HS-27A (cell line): ENCODE measurements around the gene C3orf85.

Experiments used
- DNase-seq: peaks from one replicate; pipeline ENCODE4 v3.0.0-alpha.2; 2012; ENCODE audit warnings: low read depth, missing footprints

The C3orf85 gene

DNA sequence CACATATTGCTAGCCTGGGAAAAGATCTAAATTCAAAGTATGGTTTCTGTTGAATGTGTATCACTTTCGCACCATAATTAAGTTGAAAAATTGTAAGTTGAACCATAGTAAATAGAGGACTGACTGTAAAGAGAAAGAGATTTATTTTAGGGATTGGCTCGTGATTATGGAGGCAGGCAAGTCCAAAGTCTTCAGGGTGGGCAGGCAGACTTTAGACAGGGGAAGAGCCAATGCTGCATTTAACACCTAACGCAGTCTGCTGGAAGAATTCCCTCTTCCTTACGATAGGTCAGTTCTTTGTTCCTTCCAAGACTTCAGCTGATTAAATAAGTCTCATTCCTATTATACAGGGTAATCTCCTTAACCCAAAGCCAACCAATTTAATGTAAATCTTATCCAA, 15.8 kb downstream of the C3orf85 start:
- DNase-seq, result no peak

DNA sequence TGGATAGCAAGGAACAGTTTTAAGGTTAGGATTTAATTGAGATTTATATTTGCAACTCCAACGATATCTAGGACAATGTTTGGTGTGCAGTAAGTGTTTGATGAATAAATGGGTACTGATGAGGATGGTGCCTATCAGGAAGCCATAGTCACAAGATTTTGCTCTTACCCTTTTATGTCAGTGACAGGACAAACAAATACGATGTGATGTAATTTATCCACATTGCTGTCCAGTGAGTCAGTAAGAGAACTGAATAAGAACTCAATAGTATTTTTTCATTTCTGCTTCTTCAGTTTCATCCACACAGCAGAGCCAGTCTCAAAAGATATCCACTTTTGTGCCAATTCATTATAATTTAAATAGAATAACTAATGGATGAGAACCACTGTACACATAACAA, 18.5 kb downstream of the C3orf85 start:
- no peak for DNase-seq

DNA sequence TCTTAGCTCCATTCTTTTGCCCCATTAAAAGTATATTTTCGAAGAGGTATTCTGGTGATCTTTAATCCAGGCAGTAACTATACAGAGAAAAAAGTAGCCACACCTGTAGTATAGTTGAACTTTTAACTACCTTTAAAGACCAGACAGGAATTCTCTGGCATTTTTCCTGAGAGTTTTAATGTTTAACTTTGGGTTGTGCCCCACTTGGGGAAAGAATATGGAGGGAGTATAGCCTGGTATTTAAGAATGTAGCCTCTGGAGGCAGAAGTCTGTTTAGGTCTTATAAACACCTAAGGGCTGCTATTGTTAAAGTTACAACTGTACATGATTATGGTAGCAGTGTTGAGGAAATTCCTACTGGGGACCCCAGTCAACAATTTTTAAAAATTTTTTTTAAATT, 19.3 kb downstream of the C3orf85 start:
- no peak for DNase-seq

DNA sequence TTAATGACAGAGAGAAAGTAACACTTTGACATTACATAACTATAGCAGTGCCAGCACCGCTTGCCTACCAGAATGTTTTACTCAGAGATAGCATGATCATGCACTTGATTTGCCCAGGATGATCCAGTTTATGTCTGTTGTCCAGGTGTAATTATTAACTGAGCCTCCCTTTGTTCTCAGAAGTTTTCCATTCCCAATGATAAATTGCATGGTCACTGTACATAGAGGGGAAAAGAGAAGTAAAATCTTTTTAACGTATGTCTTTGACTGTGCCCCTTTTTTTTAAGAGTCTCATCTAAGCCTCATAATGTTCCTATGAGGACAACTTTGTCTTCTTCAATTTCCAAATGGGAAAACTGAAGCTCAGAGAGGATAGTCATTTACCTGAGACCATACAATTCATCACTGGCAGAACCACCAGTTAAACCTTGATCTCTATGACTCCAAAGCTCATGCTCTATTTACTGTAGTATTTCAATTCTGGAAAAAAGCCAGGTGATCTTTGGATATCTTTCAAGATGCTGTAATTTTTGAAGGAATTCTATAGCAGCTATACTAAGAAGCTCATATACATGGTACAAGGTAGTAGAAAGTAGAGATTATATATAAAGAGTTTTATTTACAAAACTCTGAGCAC, 25.1 kb downstream of the C3orf85 start:
- DNase-seq, result no peak

DNA sequence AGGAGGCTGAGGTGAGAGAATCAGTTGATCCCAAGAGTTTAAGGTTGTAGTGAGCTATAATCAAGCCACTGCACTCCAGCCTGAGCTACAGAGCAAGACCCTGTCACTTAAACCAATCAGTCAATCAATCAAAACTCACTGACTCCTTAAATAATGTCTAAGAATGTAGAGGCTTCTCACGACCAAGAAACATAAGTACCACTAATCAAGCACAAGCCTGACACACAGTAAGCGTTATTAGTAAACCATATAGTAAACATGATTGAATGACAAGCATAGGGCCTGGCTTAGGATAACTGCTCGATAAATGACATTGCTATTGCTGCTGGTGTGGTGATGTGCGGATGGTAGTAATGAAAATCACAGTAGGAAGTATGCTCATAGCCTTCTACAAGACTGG, 29.4 kb downstream of the C3orf85 start:
- DNase-seq, result no peak

DNA sequence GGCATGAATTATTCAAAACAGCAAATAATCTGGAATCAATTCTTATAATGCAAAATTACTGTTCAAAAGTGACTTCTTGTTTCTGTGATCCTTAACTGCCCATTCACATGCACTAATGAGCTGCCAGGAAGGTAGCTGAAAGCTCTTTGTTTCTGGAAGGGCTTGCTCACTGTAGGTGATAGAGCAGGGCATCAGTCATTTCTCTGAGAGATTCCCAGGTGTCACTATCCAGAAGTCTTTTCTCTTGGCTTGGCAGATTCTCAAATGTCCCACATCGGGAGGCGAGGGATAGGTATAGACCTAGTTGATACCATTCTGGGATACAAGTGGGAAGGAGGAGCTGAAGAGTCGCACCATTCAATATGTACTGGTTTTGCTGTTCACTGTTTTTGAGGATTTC, 35.0 kb downstream of the C3orf85 start:
- no peak for DNase-seq

DNA sequence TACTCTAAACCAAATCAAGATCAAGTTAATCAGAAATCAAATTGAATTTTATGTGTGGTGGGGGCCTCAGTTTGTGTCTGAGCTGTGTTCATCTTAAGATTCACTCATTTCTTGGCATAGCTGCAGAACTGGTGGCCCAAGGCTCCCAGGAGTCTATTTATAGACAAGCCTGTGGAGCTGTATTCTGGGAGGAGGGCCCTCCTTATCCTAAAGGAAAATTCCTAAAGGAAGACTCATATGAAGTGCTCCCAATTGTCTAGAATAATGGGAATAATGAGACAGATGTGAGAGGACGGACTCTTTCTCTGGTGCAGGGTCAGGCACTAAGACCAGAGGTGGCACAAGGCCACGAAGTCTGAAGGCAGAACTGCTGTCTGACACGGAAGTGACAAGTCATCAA, 38.9 kb downstream of the C3orf85 start:
- DNase-seq, result no peak

DNA sequence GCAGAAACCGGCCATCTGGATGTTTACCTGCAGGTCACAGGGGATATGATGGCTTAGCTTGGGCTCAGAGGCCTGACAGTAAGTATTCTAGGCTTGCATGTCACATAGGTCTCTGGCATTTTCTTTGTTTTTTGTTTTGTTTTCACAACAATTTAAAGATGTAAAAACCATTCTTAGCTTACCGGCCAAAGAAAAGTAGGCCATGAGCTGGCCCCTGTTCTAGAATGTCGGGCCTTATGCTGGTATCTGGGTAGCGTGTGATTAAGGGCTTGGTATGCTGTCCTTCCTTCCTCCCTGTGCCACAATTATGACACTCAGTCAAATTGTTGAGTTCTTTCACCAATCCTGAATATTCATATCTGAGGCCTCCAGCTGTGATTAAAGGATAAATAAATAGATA, 40.2 kb downstream of the C3orf85 start:
- DNase-seq, result no peak

DNA sequence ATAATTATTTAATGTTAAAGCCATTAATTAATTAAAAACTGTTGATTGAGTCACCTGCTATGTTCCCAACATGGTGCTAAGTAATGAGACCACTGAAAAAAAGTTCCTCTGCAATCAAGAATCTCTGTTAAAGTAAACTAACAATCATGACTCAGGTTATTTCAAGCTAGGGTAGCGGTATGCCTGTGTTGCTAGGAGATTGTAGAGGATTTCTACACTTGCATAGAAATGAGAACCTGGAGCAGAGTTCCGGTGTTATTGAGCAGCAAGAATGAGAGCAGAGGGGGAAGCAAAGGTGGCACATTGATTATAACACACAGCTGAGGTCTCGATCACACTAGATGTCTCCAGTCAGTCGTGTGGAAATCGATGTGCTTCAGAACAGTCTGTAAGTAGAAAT, 41.4 kb downstream of the C3orf85 start:
- DNase-seq, result no peak

DNA sequence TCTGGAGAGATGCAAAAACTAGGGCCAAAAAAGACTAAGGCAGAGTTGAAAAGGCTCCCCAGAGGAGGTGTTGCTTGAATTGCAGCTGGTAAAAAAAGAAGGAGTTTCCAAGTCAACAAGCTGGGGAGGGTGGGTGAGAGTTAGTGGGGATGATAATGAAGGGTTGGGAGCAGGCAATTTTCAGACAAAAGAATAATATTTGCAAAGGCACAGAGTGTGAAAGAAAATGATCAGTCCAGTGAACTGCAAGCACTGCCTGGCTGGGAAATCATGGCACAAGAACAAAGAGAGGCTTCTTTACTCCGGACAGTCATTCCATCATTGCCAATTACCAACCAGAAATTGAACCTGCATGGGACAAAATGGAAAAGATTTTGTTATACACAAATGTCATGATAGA, 42.2 kb downstream of the C3orf85 start:
- no peak for DNase-seq

DNA sequence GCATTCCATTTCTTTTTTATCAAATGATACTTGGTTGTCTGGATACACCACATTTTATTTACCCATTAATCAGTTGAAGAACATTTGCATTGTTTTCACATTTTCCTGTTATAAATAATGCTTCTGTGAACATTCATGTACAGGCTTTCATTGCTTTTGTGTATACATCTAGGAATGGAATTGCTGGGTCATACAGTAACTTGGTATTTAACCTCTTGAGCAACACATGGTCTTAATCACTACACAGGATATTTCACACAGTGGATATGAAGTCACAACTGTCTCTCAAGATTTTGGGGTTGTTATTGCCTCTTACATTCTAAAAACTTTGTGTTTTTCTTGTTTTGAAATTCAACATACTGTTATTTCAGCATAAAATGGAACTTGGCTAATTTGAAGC, 48.2 kb downstream of the C3orf85 start:
- no peak for DNase-seq

DNA sequence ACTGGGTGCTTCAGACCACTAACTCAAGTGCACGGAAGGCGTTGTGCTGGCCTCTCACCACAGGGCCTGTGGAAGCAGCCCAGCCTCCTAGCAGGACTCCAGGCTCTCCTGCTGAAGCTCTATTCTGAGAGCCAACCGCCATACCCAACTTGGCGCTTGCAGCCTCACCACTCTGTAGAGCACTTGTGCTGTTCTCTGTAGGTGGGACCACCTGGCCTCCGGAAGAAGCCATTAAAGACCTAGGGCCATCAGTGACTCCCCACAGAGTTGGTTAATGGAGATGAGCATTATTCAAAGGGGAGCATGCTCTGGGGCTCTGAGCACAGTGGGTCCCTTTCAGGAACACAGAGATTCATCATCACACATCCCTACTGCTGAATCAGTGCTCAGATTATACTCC, 50.9 kb downstream of the C3orf85 start:
- DNase-seq, result no peak

DNA sequence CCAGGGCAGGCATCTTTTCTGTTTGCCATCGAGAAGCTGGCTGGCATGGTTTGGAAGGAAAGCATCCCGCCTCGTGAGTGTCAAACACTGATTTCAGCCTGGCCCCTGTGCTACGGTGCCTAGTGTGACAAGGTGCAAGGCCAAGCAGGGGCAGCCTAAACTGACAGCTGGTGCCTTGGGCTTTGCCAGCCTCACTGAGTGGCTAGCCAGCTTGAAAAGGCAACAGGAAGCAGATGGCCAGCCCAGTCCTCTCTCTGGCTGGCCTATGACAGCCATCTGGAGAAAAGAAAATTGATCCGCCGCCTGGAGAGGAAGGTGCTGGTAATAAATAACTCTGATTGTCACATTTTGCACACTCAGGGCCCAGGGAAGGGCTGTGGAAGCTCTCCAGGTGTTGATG, 52.2 kb downstream of the C3orf85 start:
- DNase-seq, result no peak

DNA sequence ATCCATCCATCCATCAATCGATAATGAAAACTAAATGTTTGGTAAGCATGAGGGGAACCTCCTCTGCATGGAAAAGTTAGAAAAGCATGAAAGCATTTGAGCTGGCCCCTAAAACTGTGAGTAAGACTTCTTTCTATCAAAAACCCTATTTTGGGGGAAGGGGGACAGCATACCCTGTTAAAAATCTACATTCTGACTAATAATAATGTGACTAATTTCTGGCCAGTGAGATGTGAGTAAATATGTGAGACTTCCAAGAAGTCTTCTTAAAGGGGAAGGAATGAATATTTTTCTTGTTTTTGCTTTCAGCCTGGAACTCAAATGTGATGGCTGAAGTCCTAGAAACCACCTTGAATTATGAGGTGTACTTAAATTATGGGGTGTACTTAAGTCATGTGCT, 54.9 kb downstream of the C3orf85 start:
- no peak for DNase-seq

DNA sequence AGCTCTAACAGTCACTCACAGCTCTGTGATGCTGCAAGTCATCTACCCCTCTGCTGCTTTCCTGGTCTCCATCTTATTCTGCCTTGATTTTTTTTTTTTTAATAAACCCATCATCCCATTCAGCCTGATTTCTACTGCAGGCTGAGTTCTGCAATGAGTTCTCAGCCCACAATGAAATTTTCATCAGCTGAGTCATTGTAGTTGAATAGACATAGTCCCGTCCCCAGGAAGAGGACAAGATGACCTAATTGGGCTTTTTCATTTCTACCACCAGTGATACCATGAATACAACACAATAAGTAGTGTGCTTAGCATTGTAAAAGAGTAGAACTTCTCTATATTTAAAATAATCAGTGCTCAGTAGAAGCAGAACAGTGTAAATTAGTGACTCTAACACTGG, 59.3 kb downstream of the C3orf85 start:
- DNase-seq, result no peak
